GM12865 (cell line): ENCODE results near the gene LRFN5.

ENCODE experiments used
- DNase-seq: peaks from one replicate; pipeline ENCODE4 v3.0.0; 2010; ENCODE audit warnings: low read depth
- H3K4me3 ChIP-seq: 2 replicates; pipeline ENCODE4 v1.5.1; 2011; ENCODE audit warnings: mild to moderate bottlenecking, low read depth, low read length, control low read depth
- TF ChIP-seq, protein P1 (sequence below): IDR thresholded peaks from 2 replicates; pipeline ENCODE4 v1.5.1; 2011; ENCODE audit warnings: low read length, control low read depth, low read depth, inconsistent platforms; ENCODE audit not compliant: insufficient read depth; ENCODE audit errors: missing control alignments

Gene LRFN5

GRCh38 chr14:41609704-41610183, 3.1 kb downstream of the LRFN5 start:
- TF ChIP-seq, protein P1, sequence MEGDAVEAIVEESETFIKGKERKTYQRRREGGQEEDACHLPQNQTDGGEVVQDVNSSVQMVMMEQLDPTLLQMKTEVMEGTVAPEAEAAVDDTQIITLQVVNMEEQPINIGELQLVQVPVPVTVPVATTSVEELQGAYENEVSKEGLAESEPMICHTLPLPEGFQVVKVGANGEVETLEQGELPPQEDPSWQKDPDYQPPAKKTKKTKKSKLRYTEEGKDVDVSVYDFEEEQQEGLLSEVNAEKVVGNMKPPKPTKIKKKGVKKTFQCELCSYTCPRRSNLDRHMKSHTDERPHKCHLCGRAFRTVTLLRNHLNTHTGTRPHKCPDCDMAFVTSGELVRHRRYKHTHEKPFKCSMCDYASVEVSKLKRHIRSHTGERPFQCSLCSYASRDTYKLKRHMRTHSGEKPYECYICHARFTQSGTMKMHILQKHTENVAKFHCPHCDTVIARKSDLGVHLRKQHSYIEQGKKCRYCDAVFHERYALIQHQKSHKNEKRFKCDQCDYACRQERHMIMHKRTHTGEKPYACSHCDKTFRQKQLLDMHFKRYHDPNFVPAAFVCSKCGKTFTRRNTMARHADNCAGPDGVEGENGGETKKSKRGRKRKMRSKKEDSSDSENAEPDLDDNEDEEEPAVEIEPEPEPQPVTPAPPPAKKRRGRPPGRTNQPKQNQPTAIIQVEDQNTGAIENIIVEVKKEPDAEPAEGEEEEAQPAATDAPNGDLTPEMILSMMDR: no peak
- no peak overlapping the region for H3K4me3 ChIP-seq
- DNase-seq: no peak

DNA sequence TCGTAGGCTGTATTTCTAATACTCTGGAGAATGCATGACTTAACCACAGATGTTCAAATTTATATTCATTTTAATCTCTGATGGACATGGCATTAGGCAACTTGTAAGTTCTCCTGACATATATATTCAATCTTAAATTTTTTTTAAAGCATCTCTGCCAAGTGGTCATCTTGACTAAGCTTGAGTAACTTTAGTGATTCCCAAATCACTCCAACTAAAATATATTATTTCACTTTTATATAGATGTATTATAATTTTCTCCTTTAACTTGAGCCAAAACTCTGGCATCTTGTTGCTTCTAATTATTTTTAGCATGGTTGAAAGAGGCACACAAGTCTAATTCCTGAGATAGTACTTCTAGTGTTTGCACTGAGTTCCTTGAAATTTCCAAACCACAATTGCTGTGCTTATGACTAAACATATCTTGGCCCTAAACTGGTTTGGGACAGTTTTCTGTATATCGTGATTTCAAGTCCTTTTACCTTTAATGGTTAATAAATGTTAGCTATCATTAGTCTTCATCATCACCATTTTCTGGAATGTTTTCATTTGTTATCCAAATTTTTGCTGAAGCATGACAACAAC, 8.4 kb downstream of the LRFN5 start:
- TF ChIP-seq, protein P1: no peak
- no peak for DNase-seq
- H3K4me3 ChIP-seq: no peak overlapping the region

DNA sequence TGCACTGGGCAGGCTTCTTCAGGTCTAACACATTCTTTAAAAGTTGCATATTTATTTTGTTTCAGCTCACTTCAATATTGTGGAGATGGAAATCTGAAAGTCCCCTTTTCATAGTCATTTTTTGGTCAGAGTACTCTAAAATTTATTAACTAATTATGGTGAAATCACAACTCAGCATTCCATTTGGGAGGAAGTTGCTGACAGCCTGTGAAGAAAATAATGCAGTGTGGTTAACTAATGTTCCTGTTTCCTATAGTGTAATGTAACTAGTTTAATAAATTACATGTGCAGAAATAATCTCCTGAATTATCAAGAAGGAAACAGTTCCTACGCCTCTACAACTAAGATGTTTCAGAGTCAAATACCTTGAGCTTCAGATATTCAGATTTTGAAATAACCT, 17.1 kb downstream of the LRFN5 start:
- TF ChIP-seq, protein P1: no peak
- DNase-seq: no peak
- no peak overlapping the region for H3K4me3 ChIP-seq

- no peak for DNase-seq
- no peak overlapping the region for H3K4me3 ChIP-seq
- TF ChIP-seq, protein P1: no peak
Measured at GRCh38 chr14:41629876-41630275, 23.2 kb downstream of the LRFN5 start.

- no peak for DNase-seq
- no peak overlapping the region for H3K4me3 ChIP-seq
- TF ChIP-seq, protein P1: no peak
Measured at GRCh38 chr14:41634286-41634685, 27.6 kb downstream of the LRFN5 start.

- TF ChIP-seq, protein P1: no peak
- H3K4me3 ChIP-seq: no peak overlapping the region
- no peak for DNase-seq
Measured at GRCh38 chr14:41636492-41637392, 30.1 kb downstream of the LRFN5 start.

GRCh38 chr14:41641690-41642089, 35.0 kb downstream of the LRFN5 start:
- no peak for DNase-seq
- TF ChIP-seq, protein P1: no peak
- no peak overlapping the region for H3K4me3 ChIP-seq
